IPS-11a (cell line): ENCODE results near the gene SCN3A.

Source experiments
- H3K4me3 ChIP-seq: one replicate; pipeline ENCODE4 v1.5.1; 2013; ENCODE audit warnings: low read depth, low read length, control low read depth

SCN3A gene

GRCh38 chr2:165058476-165059265 is 145.2 kb downstream of the SCN3A start:
- no peak overlapping the region for H3K4me3 ChIP-seq

GRCh38 chr2:165057931-165058330 is 145.9 kb downstream of the SCN3A start:
- H3K4me3 ChIP-seq, result no peak overlapping the region

DNA sequence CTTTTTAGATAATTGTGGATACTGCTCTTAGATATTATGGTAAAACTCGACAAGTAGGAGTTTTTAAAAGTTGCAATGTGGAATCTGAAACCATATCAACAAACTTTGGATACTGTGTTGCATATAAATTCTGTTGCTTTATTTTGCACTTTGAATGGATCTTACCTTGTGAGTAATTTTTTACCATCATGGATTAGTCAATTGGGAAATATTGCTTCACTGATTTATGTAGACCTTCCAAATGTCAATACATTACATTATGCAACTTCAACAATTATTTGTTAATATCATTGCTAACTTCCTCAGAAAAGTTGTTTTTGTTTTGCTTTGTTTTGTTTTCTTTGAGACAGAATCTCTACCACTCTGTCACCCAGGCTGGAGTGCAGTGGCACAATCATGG is 146.5 kb downstream of the SCN3A start:
- no peak overlapping the region for H3K4me3 ChIP-seq

DNA sequence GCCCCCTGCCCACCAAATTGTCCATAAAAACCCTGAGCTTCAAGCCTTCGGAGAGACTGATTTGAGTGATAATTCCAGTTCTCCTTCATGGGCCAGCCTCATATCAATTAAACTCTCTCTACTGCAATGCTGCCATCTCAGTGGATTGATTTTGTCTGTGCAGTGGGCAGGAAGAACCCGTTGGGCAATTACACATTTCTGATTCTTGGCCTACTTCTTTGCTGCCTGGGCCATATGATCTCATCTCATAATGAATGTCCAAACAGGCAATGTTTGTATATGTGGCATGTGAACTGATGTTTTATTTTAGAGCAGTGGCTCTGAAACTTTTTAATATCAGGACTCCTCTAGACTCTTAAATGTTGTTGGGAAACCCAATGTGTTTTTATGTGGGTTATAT is 147.3 kb downstream of the SCN3A start:
- H3K4me3 ChIP-seq, result no peak overlapping the region

DNA sequence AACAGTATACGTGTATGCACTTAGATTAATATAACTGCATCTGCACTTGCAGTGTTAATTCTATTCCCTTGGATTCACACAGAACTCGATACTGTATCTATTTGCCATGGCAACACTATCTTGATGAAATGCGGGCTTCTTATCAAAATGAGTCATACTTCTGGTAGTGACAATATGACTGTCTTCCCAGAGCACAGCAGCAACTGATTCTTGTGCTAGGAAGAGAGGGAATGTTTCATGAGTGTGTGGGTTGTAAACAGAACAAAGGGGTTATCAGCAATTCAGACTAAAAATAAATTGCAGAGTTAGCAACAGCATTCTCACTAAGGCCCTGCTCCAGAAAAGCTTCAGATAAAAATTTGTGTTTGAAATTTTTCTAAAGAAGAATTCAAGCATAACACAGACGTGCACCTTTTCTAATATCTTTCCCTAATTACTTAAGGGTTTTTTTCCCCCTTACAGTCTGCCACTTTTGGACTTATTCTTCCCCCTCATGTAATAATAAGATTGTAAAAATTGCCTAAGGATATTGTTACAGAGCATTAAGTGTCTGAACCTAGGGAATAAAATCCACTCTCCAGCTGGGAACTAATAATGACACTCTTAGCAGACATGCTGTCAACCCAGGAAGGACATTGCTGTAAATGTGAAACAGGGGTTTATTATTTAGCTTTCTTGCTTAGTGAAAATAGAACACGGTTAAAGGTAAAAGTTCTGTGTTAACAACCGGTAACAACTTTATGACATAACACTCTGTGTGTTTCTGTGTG is 148.6 kb downstream of the SCN3A start:
- H3K4me3 ChIP-seq, result no peak overlapping the region

DNA sequence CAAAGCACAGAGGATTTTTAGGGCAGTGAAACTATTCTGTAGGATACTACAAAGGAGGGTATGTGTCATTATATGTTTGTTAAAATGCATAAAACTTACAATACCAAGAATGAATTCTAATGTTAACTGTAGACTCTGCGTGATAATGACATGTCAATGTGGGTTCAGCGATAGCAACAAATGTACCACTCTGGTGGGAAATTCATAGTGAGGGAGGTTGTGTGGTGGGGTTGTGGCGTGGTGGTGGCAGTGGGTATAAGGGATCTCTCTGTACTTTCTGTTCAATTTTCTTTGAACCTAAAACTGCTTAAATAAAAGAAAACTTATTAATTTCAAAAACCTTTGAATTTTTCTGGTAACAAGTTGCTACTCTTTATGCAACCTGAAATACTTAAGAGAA is 149.2 kb downstream of the SCN3A start:
- no peak overlapping the region for H3K4me3 ChIP-seq

DNA sequence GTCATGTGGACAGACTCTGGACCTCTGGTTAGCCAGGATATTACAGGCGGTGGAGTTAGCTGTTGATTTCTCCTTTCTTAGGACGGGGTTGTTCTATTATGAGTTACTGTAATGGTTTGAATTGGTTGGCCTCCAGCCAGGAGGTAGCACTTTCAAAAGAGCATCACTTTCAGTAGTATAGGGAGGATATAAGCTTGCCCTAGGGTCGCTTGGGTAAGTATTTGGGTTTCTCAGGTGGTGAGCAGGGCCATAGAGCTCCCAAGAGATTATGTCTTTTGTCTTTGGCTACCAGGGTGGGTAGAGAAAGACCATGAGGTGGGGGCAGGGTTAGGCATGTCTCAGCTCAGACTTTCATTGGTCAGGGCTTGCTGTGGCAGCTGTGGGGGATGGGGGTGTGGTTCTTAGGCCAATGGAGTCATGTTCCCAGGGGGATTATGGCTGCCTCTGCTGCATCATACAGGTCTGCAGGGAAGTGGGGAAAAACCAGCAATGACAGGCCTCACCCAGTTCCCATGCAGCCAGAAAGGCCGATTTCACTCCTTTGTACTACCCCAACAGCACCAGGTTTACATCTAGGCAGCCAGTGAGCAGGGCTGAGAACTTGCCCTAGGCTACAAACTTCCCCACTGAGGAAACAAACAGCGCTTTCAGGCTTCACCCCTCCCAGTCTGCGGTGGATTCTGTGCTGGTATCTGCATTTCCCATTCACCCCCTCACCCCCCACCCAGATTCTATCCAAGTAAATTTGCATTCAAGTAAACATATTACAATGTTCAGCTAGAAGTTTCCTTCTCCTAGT is 159.1 kb downstream of the SCN3A start:
- no peak overlapping the region for H3K4me3 ChIP-seq
